Left lobe of liver (tissue), 1 donor: Measurements from ENCODE around the gene GSS. TPM values are rescaled to one million over a fixed set of nuclear protein-coding genes. Genes with fewer than 3 reads are reported as not detected.

Experiments
- total RNA-seq: library from RNA; stranded (reverse); gene quantifications from one replicate; pipeline ENCODE4 v1.2.1, GENCODE V29; 2021
- donor health status: DM: no; HTN: yes; CAD: no.

The GSS gene
- total RNA-seq, 1 donor from 2014 or later = 29.2 TPM

Other genes with a start within 250 kb of the GSS start
- gene NCOA6, start 130.2 kb downstream of the GSS start, total RNA-seq = 9.4 TPM
- 9.9 TPM for gene GGT7, start 83.0 kb downstream of the GSS start, total RNA-seq
- gene ACSS2, start 79.2 kb downstream of the GSS start, total RNA-seq = 42.7 TPM
- gene MYH7B, start 62 bp upstream of the GSS start, total RNA-seq = 0.45 TPM
- 27.6 TPM for gene TRPC4AP, start 137.0 kb upstream of the GSS start, total RNA-seq
- 26.0 TPM for gene EDEM2, start 191.5 kb upstream of the GSS start, total RNA-seq
- 1.5 TPM for gene PROCR, start 216.3 kb upstream of the GSS start, total RNA-seq